Type B pancreatic cell (in vitro differentiated cells): ENCODE measurements around the gene ARPC5. TPM values are rescaled to one million over a fixed set of nuclear protein-coding genes. Genes with fewer than 3 reads are reported as not detected.

ENCODE experiments used
- DNase-seq: peaks from one replicate; pipeline ENCODE4 v3.0.0; 2021; ENCODE audit warnings: mixed read lengths; ENCODE audit not compliant: unreplicated experiment; ENCODE audit errors: extremely low spot score
- H3K27ac Mint-ChIP-seq: 2 replicates; pipeline ENCODE4 v1.8.0; 2021; ENCODE audit warnings: mild to moderate bottlenecking, mixed read lengths
- H3K27me3 Mint-ChIP-seq: 2 replicates; pipeline ENCODE4 v1.8.0; 2021; ENCODE audit warnings: mixed read lengths
- H3K36me3 Mint-ChIP-seq: 2 replicates; pipeline ENCODE4 v1.8.0; 2021; ENCODE audit warnings: mixed read lengths
- H3K4me1 Mint-ChIP-seq: one replicate; pipeline ENCODE4 v1.8.0; 2021; ENCODE audit warnings: mixed read lengths; ENCODE audit not compliant: unreplicated experiment
- H3K4me3 Mint-ChIP-seq: 2 replicates; pipeline ENCODE4 v1.8.0; 2021; ENCODE audit warnings: mild to moderate bottlenecking, mixed read lengths
- H3K9me3 Mint-ChIP-seq: 2 replicates; pipeline ENCODE4 v1.8.0; 2021; ENCODE audit warnings: mixed read lengths
- total RNA-seq: library from RNA; stranded (reverse); gene quantifications from 2 replicates; pipeline ENCODE4 v1.2.1, GENCODE V29; 2021; ENCODE audit warnings: low replicate concordance
- TF ChIP-seq, protein P1 (sequence below): fragments of 200-600 bp; sonication (generic); conservative IDR thresholded peaks from 2 replicates; pipeline ENCODE4 v1.5.0; 2021; ENCODE audit warnings: antibody characterized with exemption, mild to moderate bottlenecking

The ARPC5 gene
- total RNA-seq, 1 donor from 2014 or later = 83.5 TPM

DNA sequence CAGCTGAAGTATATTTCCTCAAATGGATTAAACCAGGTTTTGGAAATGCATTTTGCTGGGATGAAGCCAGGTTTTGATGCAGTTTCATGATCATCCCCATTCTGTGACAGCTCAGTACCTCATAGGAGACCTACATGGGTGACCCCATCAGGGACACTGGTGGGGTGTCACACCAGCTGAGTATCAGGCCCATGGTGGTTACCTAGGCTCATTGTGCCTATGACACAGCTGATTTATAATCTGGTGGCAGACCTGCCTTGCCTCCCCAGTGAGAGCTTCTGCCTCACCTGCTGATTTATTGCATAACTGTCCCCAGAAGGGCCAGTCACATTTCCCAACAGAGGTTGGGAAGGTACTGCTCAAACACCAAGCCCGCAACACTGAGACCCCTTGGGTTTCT lies 49.1 kb downstream of the ARPC5 start:
- Mint-ChIP-seq H3K4me1 (peaks cover 3% of the 10 kb centered on the region), H3K36me3 (no peaks in the 10 kb centered on the region), H3K27ac (no peak overlapping the region), H3K4me3 (no peak overlapping the region), H3K27me3 (no peaks in the 10 kb centered on the region), H3K9me3 (no peaks in the 10 kb centered on the region)
- TF ChIP-seq, protein P1, sequence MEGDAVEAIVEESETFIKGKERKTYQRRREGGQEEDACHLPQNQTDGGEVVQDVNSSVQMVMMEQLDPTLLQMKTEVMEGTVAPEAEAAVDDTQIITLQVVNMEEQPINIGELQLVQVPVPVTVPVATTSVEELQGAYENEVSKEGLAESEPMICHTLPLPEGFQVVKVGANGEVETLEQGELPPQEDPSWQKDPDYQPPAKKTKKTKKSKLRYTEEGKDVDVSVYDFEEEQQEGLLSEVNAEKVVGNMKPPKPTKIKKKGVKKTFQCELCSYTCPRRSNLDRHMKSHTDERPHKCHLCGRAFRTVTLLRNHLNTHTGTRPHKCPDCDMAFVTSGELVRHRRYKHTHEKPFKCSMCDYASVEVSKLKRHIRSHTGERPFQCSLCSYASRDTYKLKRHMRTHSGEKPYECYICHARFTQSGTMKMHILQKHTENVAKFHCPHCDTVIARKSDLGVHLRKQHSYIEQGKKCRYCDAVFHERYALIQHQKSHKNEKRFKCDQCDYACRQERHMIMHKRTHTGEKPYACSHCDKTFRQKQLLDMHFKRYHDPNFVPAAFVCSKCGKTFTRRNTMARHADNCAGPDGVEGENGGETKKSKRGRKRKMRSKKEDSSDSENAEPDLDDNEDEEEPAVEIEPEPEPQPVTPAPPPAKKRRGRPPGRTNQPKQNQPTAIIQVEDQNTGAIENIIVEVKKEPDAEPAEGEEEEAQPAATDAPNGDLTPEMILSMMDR = no peak
- DNase-seq = no peak

DNA sequence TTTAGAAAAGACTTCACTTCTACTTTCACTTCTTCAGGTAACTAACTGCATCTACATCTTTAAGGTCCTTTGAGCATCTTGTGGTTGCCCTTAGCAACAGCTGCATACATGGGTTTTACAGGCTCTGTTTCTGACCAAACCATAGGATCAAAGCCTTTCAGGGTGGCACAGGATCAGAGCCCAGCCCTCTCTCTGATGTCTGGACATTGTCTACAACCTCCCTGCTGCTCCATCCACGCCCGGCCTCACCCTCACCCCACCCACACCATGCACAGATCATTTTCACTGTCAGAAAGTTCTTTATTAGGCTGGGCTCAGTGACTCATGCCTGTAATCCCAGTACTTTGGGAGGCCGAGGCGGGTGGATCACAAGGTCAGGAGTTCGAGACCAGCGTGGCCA lies 50.5 kb downstream of the ARPC5 start:
- Mint-ChIP-seq H3K4me1 (peaks cover 3% of the 10 kb centered on the region), H3K9me3 (no peaks in the 10 kb centered on the region), H3K27ac (no peak overlapping the region), H3K36me3 (no peaks in the 10 kb centered on the region), H3K27me3 (no peaks in the 10 kb centered on the region), H3K4me3 (no peak overlapping the region)
- DNase-seq = no peak
- TF ChIP-seq, protein P1 = no peak

DNA sequence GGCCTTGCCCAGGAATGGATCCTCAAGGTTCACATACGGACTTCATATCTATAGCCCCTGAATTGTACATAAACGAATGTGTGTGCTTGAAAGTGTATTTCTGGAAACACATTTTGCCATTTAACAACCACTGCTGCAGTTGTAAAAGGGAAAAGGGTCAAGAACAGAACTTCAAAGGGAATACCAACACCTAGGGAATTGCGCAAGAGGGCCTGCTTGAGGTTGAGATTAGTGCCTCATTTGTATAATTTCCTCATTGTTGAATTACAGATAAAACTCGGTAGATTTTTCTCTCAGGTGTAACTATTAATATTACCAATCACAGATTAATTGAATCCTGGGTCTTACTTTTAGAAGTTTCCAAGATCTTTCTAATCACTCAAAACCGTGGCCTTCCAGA lies 51.4 kb downstream of the ARPC5 start:
- no peaks in the 10 kb centered on the region for H3K36me3 Mint-ChIP-seq
- H3K9me3 Mint-ChIP-seq = no peaks in the 10 kb centered on the region
- H3K27ac Mint-ChIP-seq = no peak overlapping the region
- H3K4me3 Mint-ChIP-seq = no peak overlapping the region
- peaks cover 3% of the 10 kb centered on the region for H3K4me1 Mint-ChIP-seq
- no peaks in the 10 kb centered on the region for H3K27me3 Mint-ChIP-seq
- TF ChIP-seq, protein P1 = no peak
- no peak for DNase-seq

DNA sequence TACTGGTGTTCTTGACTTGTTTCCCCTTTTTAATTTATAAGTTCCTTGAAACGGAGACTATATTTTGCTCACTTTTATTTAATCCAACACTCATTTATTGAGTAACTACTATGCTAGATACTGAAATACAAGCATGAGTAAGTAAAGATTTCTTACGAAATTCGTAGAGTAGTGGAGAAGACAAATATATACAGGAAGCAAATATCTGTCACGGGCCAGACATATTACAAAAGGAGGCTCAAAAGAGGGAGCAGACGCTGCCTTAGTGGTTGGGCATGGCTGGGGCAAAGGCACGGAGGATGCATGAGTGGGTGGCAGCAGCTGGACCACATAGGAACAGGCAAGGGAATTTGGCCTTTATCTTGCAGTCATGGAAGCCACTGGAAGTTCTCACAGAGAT lies 52.1 kb downstream of the ARPC5 start:
- Mint-ChIP-seq H3K36me3 (no peaks in the 10 kb centered on the region), H3K4me3 (no peak overlapping the region), H3K27me3 (no peaks in the 10 kb centered on the region), H3K4me1 (no peaks in the 10 kb centered on the region), H3K9me3 (no peaks in the 10 kb centered on the region), H3K27ac (no peak overlapping the region)
- TF ChIP-seq, protein P1 = no peak
- DNase-seq = no peak

DNA sequence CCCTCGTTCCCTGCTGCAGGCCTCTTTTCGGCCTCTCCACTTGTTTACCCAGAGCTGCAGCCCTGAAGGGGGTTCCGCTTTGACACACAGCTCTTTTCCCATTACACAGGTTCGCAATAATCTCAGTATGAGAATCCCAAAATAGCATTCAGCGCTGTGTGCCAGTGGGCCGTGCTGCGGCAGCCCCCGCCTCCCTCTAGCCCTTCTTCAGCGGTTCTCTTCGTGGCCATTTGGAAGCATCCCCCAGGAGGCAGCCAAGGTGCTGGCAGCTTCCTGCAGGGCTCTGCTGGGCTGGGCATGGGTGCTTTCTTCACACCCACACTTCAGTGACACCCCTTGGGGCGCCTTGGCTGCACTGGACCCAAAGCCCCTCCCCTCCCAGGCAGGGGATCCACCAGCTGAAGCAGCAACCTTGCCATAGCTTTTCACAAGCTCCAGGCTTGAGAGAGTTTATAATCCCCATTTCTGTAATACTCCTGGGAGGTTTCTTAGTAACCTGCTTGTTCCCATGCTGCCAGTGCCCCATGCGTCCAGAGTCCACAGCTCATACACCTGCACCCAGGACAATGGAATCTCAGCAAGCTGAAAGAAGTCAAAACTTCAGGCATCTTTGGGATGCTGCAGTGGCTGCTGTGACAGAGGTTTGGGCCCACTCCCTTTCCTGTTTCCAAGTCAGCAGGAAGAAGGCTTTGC lies 53.4 kb downstream of the ARPC5 start:
- no peak overlapping the region for H3K27ac Mint-ChIP-seq
- no peaks in the 10 kb centered on the region for H3K9me3 Mint-ChIP-seq
- H3K4me3 Mint-ChIP-seq = no peak overlapping the region
- DNase-seq = no peak
- H3K36me3 Mint-ChIP-seq = no peaks in the 10 kb centered on the region
- no peaks in the 10 kb centered on the region for H3K4me1 Mint-ChIP-seq
- TF ChIP-seq, protein P1 = no peak
- no peaks in the 10 kb centered on the region for H3K27me3 Mint-ChIP-seq
